Kidney (tissue), 14 donors: Measurements from ENCODE around the gene PRKCE. TPM values are rescaled to one million over a fixed set of nuclear protein-coding genes. Genes with fewer than 3 reads are reported as not detected.

Source experiments
- DNase-seq, 5 donors: peaks; one replicate each; pipeline ENCODE4 v3.0.0-alpha.2; 2013 to 2020
- FAIRE-seq: peaks from 2 replicates; lab custom pipeline; 2012; peaks lifted over from hg19 to GRCh38; lab: Jason Lieb, UNC
- H3K27ac ChIP-seq, 2 donors: one replicate each; pipeline ENCODE4 v1.7.0; 2013; ENCODE audit warnings: low read depth in 2 of 2, low read length in 2 of 2, inconsistent platforms in 1 of 2
- H3K27me3 ChIP-seq: one replicate; pipeline ENCODE4 v1.7.1; 2013; ENCODE audit warnings: low read length, inconsistent platforms; ENCODE audit not compliant: control insufficient read depth, insufficient read depth
- H3K36me3 ChIP-seq, 3 donors: one replicate each; pipeline versions ENCODE4 v1.7.0 to v1.7.1; 2013; ENCODE audit warnings: low read length in 3 of 3, control low read depth in 1 of 3, inconsistent platforms in 1 of 3; ENCODE audit not compliant: insufficient read depth in 3 of 3, control insufficient read depth in 2 of 3
- H3K4me1 ChIP-seq, 3 donors: one replicate each; pipeline versions ENCODE4 v1.7.0 to v1.7.1; 2013; ENCODE audit warnings: low read length in 3 of 3, inconsistent platforms in 1 of 3, low read depth in 1 of 3; ENCODE audit not compliant: control insufficient read depth in 2 of 3, insufficient read depth in 2 of 3
- H3K4me3 ChIP-seq, 3 donors: one replicate each; pipeline versions ENCODE4 v1.7.0 to v1.8.1; 2013; ENCODE audit warnings: low read length in 3 of 3, control low read depth in 1 of 3, inconsistent platforms in 1 of 3
- H3K9ac ChIP-seq, 3 donors: one replicate each; pipeline versions ENCODE4 v1.7.0 to v1.7.1; 2013; ENCODE audit warnings: low read length in 3 of 3, control low read depth in 1 of 3, inconsistent platforms in 1 of 3
- H3K9me3 ChIP-seq, 3 donors: one replicate each; pipeline versions ENCODE4 v1.7.0 to v1.7.1; 2013; ENCODE audit warnings: low read length in 3 of 3, control low read depth in 1 of 3, inconsistent platforms in 1 of 3; ENCODE audit not compliant: control insufficient read depth in 2 of 3, insufficient read depth in 1 of 3
- intact Hi-C: fragments of 100-400 bp; cut with DNase I; formaldehyde crosslinking; loops from one replicate; pipeline ENCODE4 v1.11.1; 2022
- polyA plus RNA-seq: library from polyadenylated mRNA; stranded (reverse); fragments of 350-450 nt; fragmentation: Illumina TruSeq; extraction: RNeasy Lipid Tissue Mini Kit (QIAGEN cat#74804); gene quantifications from one replicate; pipeline ENCODE4 v1.2.3, GENCODE V29; 2014; ENCODE audit warnings: low read depth, low replicate concordance; ENCODE audit not compliant: insufficient read depth
- total RNA-seq: library from RNA; stranded (reverse); fragmentation: NEBNext Ultra II Directional; extraction: Animal tissue kit (Norgen Biotek cat#: 25700); gene quantifications from one replicate; pipeline ENCODE4 v1.2.1, GENCODE V29; 2021
- TF ChIP-seq, protein P1 (sequence below): IDR thresholded peaks from 3 replicates; pipeline ENCODE4 v1.5.1; 2012; ENCODE audit warnings: mild to moderate bottlenecking, moderate library complexity, borderline replicate concordance; ENCODE audit not compliant: insufficient read depth; ENCODE audit errors: extremely low read depth
- donor health status: control.
- donor health status: control.
- donor health status: control.
- donor health status: control.
- donor health status: control.
- donor health status: DM: yes; HTN: yes; CAD: no.
- donor health status: Normal renal cell carcinoma (clear cell type).

Gene PRKCE
- total and polyA plus RNA-seq, 2 donors from 2014 or later, result 11.1 to 27.3 TPM

DNA sequence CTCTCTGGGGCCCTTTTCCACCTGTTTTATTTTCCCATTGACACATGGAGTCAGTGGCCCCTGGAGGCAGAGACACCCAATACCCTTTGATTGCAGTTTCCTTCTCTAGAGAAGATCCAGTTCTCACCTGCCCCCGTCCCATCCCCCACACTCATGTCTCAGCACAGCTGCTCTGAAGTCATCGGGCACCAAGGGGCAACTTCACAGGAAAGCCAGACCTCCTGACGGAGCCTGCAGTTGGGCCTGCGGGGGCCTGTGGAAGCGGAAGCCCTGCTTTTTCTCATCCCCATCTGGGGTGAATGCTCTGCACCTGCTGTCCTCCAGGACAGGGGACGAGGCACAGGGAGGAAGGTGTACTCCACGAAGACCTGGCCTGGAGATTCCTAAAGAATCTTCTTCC, 337.4 kb downstream of the PRKCE start:
- no peak overlapping the region for H3K9ac ChIP-seq
- no peaks in the 10 kb centered on the region for H3K9me3 ChIP-seq
- TF ChIP-seq, protein P1, sequence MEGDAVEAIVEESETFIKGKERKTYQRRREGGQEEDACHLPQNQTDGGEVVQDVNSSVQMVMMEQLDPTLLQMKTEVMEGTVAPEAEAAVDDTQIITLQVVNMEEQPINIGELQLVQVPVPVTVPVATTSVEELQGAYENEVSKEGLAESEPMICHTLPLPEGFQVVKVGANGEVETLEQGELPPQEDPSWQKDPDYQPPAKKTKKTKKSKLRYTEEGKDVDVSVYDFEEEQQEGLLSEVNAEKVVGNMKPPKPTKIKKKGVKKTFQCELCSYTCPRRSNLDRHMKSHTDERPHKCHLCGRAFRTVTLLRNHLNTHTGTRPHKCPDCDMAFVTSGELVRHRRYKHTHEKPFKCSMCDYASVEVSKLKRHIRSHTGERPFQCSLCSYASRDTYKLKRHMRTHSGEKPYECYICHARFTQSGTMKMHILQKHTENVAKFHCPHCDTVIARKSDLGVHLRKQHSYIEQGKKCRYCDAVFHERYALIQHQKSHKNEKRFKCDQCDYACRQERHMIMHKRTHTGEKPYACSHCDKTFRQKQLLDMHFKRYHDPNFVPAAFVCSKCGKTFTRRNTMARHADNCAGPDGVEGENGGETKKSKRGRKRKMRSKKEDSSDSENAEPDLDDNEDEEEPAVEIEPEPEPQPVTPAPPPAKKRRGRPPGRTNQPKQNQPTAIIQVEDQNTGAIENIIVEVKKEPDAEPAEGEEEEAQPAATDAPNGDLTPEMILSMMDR, result no peak
- peak in 4 of 5 donors; percentile 65 to 81 (median 70) for DNase-seq
- H3K27ac ChIP-seq, result no peak overlapping the region
- no peak for FAIRE-seq
- H3K36me3 ChIP-seq, result peaks cover 0 to 4% (median 0%) of the 10 kb centered on the region in 3 donors
- H3K4me1 ChIP-seq, result peaks cover 0 to 6% (median 0%) of the 10 kb centered on the region in 3 donors
- H3K27me3 ChIP-seq, result no peaks in the 10 kb centered on the region
- intact Hi-C loops, result no loop called here
- H3K4me3 ChIP-seq, result no peak overlapping the region

DNA sequence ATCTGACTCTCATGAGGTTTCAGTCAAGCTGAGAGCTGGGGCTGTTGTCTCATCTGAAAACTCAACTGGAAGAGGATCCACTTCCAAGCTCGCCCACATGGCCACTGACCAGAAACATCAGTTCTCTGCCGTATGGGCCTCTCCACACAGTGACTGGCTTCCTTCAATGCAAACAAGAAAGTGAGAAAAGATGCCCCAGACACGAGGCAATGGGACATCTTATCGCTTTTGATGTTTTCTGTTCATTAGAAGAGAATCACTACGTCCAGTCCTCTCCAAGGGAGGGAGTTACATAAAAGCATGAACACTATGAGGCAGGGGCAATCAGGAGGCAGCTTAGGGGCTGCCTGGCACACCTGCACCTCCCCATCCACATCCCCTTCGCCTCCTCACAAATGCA, 338.7 kb downstream of the PRKCE start:
- DNase-seq, result no peak
- TF ChIP-seq, protein P1, result no peak
- H3K27ac ChIP-seq, result no peak overlapping the region
- no peaks in the 10 kb centered on the region for H3K9me3 ChIP-seq
- intact Hi-C loops, result no loop called here
- peaks cover 0 to 4% (median 0%) of the 10 kb centered on the region in 3 donors for H3K36me3 ChIP-seq
- peaks cover 0 to 6% (median 0%) of the 10 kb centered on the region in 3 donors for H3K4me1 ChIP-seq
- FAIRE-seq, result no peak
- no peak overlapping the region for H3K4me3 ChIP-seq
- H3K9ac ChIP-seq, result no peak overlapping the region
- H3K27me3 ChIP-seq, result no peaks in the 10 kb centered on the region

DNA sequence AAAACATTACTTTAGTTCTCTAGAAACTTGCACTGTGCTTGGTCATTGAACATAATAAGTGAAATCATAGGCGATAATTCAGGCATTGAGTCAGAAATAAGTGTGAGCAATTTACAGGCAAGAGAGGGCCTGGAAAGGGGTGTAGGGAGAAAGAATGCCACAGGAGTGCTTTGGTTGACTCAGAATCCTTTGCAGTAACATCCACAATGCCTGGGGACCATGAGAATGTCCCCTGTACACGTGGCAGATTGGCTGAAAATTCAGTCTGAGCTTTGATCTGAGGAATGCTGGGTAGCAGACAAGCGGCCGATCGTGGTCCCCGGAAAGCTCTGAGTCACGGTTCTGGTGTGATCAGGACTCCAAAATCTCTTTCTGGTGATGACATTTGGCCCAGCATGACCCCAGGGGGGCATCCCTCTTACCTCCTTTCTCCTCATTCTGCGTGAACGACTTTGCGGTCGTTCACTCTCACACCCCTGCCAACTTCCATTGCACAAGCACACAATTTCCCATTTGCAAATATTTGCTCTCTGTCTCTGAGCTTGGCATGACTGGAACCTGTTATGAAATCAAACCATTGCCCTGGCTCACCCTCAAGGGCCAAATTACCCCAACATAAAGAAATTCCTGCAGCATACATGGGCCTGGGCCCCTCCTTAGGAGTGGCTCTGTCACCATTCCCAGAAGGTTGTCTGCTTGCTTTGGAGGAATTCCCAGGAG, 340.7 kb downstream of the PRKCE start:
- intact Hi-C loops, result no loop called here
- Histone ChIP-seq H3K9me3 (no peaks in the 10 kb centered on the region), H3K4me3 (no peak overlapping the region), H3K27me3 (no peaks in the 10 kb centered on the region), H3K36me3 (peaks cover 0 to 4% (median 0%) of the 10 kb centered on the region in 3 donors), H3K4me1 (peaks cover 0 to 6% (median 0%) of the 10 kb centered on the region in 3 donors), H3K9ac (no peak overlapping the region), H3K27ac (no peak overlapping the region)
- FAIRE-seq (no peak), DNase-seq (peak in 1 of 5 donors; percentile 63)
- TF ChIP-seq, protein P1, result no peak
